Measurements from ENCODE around the gene SETD3.

DNA sequence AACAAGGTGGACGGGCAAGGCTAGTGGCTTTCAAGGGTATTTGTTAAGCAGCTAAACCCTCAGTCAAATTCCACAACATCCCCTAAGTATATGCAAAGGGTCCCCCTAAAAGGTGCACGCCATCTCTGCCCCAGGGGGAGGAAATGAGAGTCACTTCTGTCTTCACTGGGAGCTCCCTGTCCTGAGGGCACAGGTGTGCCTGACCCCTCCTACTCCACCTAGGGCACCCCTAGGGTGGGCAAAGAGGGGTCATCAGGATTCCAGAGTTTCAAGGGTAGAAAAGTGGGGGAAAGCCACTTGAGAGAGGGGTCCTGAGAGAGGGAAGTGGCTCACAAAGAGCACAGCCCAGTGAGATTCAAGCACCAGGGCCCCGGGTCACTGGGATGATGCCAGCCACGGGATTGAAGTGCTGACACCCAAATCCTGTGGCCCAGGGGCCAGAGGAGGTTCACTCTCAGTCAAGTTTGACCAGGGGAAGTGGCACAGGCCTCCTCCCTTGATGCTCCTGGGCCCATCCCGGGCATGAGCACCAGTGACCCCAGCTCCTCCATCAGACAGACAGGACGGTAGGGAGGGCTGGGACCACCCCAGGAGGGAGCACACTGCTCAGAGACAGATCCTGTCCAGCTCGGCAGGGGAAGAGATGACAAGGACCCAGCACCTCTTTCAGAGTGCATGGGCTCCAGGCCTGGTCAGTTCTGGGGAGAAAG is 126.3 kb downstream of the SETD3 start:
- no peak for TF ChIP-seq CTCF (IDR thresholded peaks at IDR 0.05)
- TF ChIP-seq POLR2AphosphoS5 (IDR thresholded peaks at IDR 0.05): no peak
- no peak for TF ChIP-seq POLR2A (IDR thresholded peaks at IDR 0.05; ENCODE audit: low read depth)
- TF ChIP-seq EP300 (IDR thresholded peaks at IDR 0.05): no peak
